DOHH2 (cell line): ENCODE measurements around the gene METTL9.
"Not testable (repeated sequence)": the region's sequence is repeated elsewhere in the genome, so short reads cannot be mapped to it uniquely, and the experiment has no call there.

Experiments used
- CTCF ChIP-seq: fragments of 200-600 bp; sonication (generic); IDR thresholded peaks from one replicate; pipeline ENCODE4 v1.5.1; 2014; ENCODE audit warnings: antibody characterized with exemption, mild to moderate bottlenecking, low read depth, low read length; ENCODE audit not compliant: poor library complexity, severe bottlenecking
- EZH2phosphoT487 ChIP-seq: fragments of 200-600 bp; sonication (generic); IDR thresholded peaks from 2 replicates; pipeline ENCODE4 v1.6.1; 2017; ENCODE audit warnings: borderline replicate concordance, mild to moderate bottlenecking, antibody characterized with exemption, low read length, moderate library complexity, mixed read lengths

- not testable (repeated sequence) for TF ChIP-seq CTCF, EZH2phosphoT487
Measured at GRCh38 chr16:21564367-21564766, 35.0 kb upstream of the METTL9 start.
